ENCODE measurements around the gene GALNTL6.

DNA sequence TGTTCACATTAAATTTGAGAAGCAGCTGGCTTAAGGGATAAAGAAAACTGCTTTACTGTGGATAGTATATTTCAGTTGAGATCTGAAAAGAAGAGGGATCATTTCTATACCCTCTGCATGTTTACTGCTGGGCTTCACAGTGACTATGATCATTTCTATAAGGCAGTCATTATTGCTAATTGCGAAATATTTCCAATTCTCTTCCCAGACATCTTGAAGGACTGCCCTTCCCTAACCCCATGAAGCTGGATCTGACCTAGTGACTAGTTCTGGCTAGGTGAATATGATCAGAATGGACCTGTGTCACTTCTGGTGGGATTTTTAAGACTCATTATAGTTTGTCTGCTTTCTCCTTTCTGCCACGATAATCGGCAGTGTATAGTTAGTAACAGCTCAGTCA lies 848.9 kb downstream of the GALNTL6 start:
- TF ChIP-seq, protein P1, sequence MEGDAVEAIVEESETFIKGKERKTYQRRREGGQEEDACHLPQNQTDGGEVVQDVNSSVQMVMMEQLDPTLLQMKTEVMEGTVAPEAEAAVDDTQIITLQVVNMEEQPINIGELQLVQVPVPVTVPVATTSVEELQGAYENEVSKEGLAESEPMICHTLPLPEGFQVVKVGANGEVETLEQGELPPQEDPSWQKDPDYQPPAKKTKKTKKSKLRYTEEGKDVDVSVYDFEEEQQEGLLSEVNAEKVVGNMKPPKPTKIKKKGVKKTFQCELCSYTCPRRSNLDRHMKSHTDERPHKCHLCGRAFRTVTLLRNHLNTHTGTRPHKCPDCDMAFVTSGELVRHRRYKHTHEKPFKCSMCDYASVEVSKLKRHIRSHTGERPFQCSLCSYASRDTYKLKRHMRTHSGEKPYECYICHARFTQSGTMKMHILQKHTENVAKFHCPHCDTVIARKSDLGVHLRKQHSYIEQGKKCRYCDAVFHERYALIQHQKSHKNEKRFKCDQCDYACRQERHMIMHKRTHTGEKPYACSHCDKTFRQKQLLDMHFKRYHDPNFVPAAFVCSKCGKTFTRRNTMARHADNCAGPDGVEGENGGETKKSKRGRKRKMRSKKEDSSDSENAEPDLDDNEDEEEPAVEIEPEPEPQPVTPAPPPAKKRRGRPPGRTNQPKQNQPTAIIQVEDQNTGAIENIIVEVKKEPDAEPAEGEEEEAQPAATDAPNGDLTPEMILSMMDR (optimal IDR thresholded peaks at IDR 0.05 in 1 of 3, IDR thresholded peaks at IDR 0.05 in 1 of 3, conservative IDR thresholded peaks at IDR 0.05 in 1 of 3; ENCODE audit: extremely low read depth in 1 of 3, insufficient read depth in 2 of 3, low read length in 3 of 3): no peak
- no peak for TF ChIP-seq EZH2 (IDR thresholded peaks at IDR 0.05; ENCODE audit: low read length)

Measured in keratinocyte (primary cell).